OCI-LY1 (cell line): ENCODE results near the gene PERP.

Experiments used
- H2AFZ ChIP-seq: fragments of 200-600 bp; sonication (generic), shearing (Covaris generic); 2 replicates; pipeline ENCODE4 v1.6.0; 2014; ENCODE audit warnings: antibody characterized with exemption, mild to moderate bottlenecking, low read length
- H3F3A ChIP-seq: fragments of 200-600 bp; sonication (generic), shearing (Covaris generic); 2 replicates; pipeline ENCODE4 v1.6.0; 2014; ENCODE audit warnings: mild to moderate bottlenecking, antibody characterized with exemption, low read length, moderate library complexity; ENCODE audit not compliant: insufficient read depth
- H3K27ac ChIP-seq: fragments of 200-600 bp; sonication (generic); 2 replicates; pipeline ENCODE4 v1.5.1; 2014; ENCODE audit warnings: low read length, mixed run types, mild to moderate bottlenecking, low read depth; ENCODE audit not compliant: poor library complexity, severe bottlenecking
- H3K27me3 ChIP-seq: fragments of 200-600 bp; sonication (generic); 2 replicates; pipeline ENCODE4 v1.6.0; 2014; ENCODE audit warnings: antibody characterized with exemption, mild to moderate bottlenecking, low read length, moderate library complexity; ENCODE audit not compliant: insufficient read depth
- H3K36me3 ChIP-seq: fragments of 200-600 bp; sonication (generic); 2 replicates; pipeline ENCODE4 v1.6.1; 2014; ENCODE audit warnings: mild to moderate bottlenecking, antibody characterized with exemption, low read length, moderate library complexity, mixed read lengths; ENCODE audit not compliant: insufficient read depth
- H3K4me1 ChIP-seq: fragments of 200-600 bp; sonication (generic); 2 replicates; pipeline ENCODE4 v1.5.1; 2014; ENCODE audit warnings: mild to moderate bottlenecking, low read length, moderate library complexity; ENCODE audit not compliant: insufficient read depth, severe bottlenecking
- H3K4me2 ChIP-seq: fragments of 200-600 bp; sonication (generic), shearing (Covaris generic); 2 replicates; pipeline ENCODE4 v1.6.1; 2014; ENCODE audit warnings: low read length
- H3K4me3 ChIP-seq: fragments of 200-600 bp; sonication (generic); 2 replicates; pipeline ENCODE4 v1.5.1; 2014; ENCODE audit warnings: low read length, low read depth, mild to moderate bottlenecking, mixed read lengths; ENCODE audit not compliant: poor library complexity, severe bottlenecking
- H3K79me2 ChIP-seq: fragments of 200-600 bp; shearing (Covaris generic); 2 replicates; pipeline ENCODE4 v1.6.1; 2016; ENCODE audit warnings: mixed run types, low read length, mixed read lengths; ENCODE audit not compliant: insufficient read depth
- H3K9ac ChIP-seq: fragments of 200-600 bp; sonication (generic), shearing (Covaris generic); 2 replicates; pipeline ENCODE4 v1.6.1; 2014; ENCODE audit warnings: mild to moderate bottlenecking, low read length, mixed read lengths
- H3K9me2 ChIP-seq: fragments of 200-600 bp; sonication (generic), shearing (Covaris generic); 2 replicates; pipeline ENCODE4 v1.6.1; 2014; ENCODE audit warnings: low read depth, mild to moderate bottlenecking, low read length, mixed read lengths
- H3K9me3 ChIP-seq: fragments of 200-600 bp; shearing (Covaris generic); 2 replicates; pipeline ENCODE4 v1.6.1; 2014; ENCODE audit warnings: low read length, mixed read lengths
- H4K20me1 ChIP-seq: fragments of 200-600 bp; sonication (generic), shearing (Covaris generic); 2 replicates; pipeline ENCODE4 v1.6.0; 2016; ENCODE audit warnings: mild to moderate bottlenecking, low read length; ENCODE audit not compliant: insufficient read depth
- EZH2 ChIP-seq: fragments of 200-600 bp; sonication (generic), shearing (Covaris generic); IDR thresholded peaks from 2 replicates; pipeline ENCODE4 v1.8.0; 2017; ENCODE audit warnings: borderline replicate concordance, mixed run types, mild to moderate bottlenecking, antibody characterized with exemption, low read length, moderate library complexity, mixed read lengths
- TF ChIP-seq, protein P1 (sequence below): fragments of 200-600 bp; sonication (generic), shearing (Covaris generic); IDR thresholded peaks from 2 replicates; pipeline ENCODE4 v1.5.1; 2017; ENCODE audit warnings: mild to moderate bottlenecking, antibody characterized with exemption, low read length, moderate library complexity, mixed read lengths

Gene PERP

DNA sequence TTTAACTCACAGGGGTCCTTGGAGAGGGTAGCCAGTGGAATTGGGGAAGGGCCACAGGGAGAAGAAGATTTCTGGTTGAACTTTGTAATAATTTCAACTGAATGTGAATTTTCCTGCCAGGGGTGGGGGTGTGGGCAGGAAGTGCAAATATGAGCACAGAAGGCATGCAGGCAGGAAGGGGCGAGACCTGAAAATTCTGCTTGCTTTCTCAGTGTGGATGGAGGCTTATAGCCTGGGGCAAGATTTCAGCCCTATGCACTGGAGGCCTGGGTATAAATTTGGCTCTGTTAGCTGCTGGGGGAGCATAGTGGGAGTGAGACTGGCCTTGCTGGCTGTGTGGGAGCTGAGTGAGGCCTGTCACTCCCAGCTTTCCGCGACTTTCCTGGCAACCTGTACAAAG, 54.4 kb downstream of the PERP start:
- no peaks in the 10 kb centered on the region for H3K4me1 ChIP-seq
- H4K20me1 ChIP-seq = no peaks in the 10 kb centered on the region
- H3K79me2 ChIP-seq = no peaks in the 10 kb centered on the region
- H3K27me3 ChIP-seq = no peaks in the 10 kb centered on the region
- no peak overlapping the region for H3K9ac ChIP-seq
- H3K36me3 ChIP-seq = no peaks in the 10 kb centered on the region
- no peak overlapping the region for H2AFZ ChIP-seq
- no peak overlapping the region for H3K4me3 ChIP-seq
- no peak for TF ChIP-seq EZH2
- TF ChIP-seq, protein P1, sequence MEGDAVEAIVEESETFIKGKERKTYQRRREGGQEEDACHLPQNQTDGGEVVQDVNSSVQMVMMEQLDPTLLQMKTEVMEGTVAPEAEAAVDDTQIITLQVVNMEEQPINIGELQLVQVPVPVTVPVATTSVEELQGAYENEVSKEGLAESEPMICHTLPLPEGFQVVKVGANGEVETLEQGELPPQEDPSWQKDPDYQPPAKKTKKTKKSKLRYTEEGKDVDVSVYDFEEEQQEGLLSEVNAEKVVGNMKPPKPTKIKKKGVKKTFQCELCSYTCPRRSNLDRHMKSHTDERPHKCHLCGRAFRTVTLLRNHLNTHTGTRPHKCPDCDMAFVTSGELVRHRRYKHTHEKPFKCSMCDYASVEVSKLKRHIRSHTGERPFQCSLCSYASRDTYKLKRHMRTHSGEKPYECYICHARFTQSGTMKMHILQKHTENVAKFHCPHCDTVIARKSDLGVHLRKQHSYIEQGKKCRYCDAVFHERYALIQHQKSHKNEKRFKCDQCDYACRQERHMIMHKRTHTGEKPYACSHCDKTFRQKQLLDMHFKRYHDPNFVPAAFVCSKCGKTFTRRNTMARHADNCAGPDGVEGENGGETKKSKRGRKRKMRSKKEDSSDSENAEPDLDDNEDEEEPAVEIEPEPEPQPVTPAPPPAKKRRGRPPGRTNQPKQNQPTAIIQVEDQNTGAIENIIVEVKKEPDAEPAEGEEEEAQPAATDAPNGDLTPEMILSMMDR = no peak
- no peak overlapping the region for H3K27ac ChIP-seq
- no peak overlapping the region for H3K4me2 ChIP-seq
- no peaks in the 10 kb centered on the region for H3K9me2 ChIP-seq
- no peaks in the 10 kb centered on the region for H3F3A ChIP-seq
- H3K9me3 ChIP-seq = no peaks in the 10 kb centered on the region

DNA sequence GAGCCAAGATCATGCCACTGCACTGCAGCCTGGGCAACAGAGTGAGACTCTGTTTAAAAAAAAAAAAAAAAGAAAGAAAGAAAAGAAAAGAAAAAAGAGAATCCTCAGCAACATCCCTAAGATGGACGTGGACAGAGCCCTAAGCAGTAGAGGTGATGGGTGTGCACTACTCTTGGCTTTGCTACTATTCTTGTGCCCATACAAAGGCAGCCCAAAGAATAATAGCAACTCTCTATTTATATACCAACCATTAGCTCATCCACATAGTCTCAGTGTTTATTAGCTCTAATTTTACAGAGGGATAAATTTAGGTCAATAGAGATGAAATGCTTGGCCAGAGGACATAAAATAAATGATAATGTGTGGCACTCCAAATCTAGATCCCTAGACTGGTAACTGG, 62.2 kb downstream of the PERP start:
- H3K79me2 ChIP-seq = no peaks in the 10 kb centered on the region
- no peak overlapping the region for H3K4me3 ChIP-seq
- no peak overlapping the region for H2AFZ ChIP-seq
- H3K27ac ChIP-seq = no peak overlapping the region
- H3K9me3 ChIP-seq = no peaks in the 10 kb centered on the region
- H3K27me3 ChIP-seq = no peaks in the 10 kb centered on the region
- no peaks in the 10 kb centered on the region for H3K9me2 ChIP-seq
- H4K20me1 ChIP-seq = no peaks in the 10 kb centered on the region
- no peaks in the 10 kb centered on the region for H3F3A ChIP-seq
- no peak overlapping the region for H3K9ac ChIP-seq
- no peak overlapping the region for H3K4me2 ChIP-seq
- TF ChIP-seq EZH2 = no peak
- TF ChIP-seq, protein P1 = no peak
- no peaks in the 10 kb centered on the region for H3K36me3 ChIP-seq
- no peaks in the 10 kb centered on the region for H3K4me1 ChIP-seq

DNA sequence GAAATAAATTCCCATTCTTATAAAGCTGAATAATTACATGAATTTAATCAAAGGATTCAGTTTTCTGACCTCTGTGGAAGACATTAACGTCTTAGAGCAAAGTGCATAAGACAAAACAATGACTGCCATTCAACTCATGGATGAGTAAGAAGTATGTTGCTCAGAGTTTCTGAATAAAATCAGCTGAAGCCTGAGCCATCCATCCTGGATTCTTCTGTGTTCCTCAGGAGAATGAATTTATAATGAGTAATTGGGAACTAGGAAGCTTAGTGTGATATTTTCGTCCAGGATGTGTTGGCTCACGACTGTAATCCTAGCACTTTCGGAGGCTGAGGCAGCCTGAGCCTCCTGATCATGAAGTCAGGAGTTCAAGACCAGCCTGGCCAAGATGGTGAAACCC, 62.8 kb downstream of the PERP start:
- H3K9ac ChIP-seq = no peak overlapping the region
- no peak overlapping the region for H3K27ac ChIP-seq
- H3K27me3 ChIP-seq = no peaks in the 10 kb centered on the region
- no peaks in the 10 kb centered on the region for H3K36me3 ChIP-seq
- no peaks in the 10 kb centered on the region for H3F3A ChIP-seq
- H3K4me3 ChIP-seq = no peak overlapping the region
- H3K79me2 ChIP-seq = no peaks in the 10 kb centered on the region
- H3K9me2 ChIP-seq = no peaks in the 10 kb centered on the region
- H2AFZ ChIP-seq = no peak overlapping the region
- H4K20me1 ChIP-seq = no peaks in the 10 kb centered on the region
- TF ChIP-seq EZH2 = no peak
- TF ChIP-seq, protein P1 = no peak
- no peaks in the 10 kb centered on the region for H3K4me1 ChIP-seq
- H3K4me2 ChIP-seq = no peak overlapping the region
- no peaks in the 10 kb centered on the region for H3K9me3 ChIP-seq
